ENCODE data around the gene SORCS3. TPM values are rescaled to one million over a fixed set of nuclear protein-coding genes. Genes with fewer than 3 reads are reported as not detected.

SORCS3 gene
- total RNA-seq, 3 donors from 2014 or later = 0.60 TPM; not detected in 2

- Histone ChIP-seq H3K4me1 (ENCODE audit: low read depth) (no peaks in the 10 kb centered on the region), H3K9me3 (no peaks in the 10 kb centered on the region), H3K36me3 (ENCODE audit: low read depth) (no peaks in the 10 kb centered on the region), H3K4me3 (no peak overlapping the region)
- no peak for ATAC-seq
- DNase-seq = no peak
- TF ChIP-seq CTCF (IDR thresholded peaks at IDR 0.05) = no peak
- intact Hi-C loops (cut with DNase I, micrococcal nuclease) = no loop called here
These were observed 139.1 kb downstream of the SORCS3 start for GRCh38 chr10:104780165-104780564.

- DNase-seq (no peak), ATAC-seq (no peak)
- no peaks in the 10 kb centered on the region for H3K9me3 ChIP-seq
- no peak overlapping the region for H3K4me3 ChIP-seq
- intact Hi-C loops (cut with DNase I, micrococcal nuclease) = no loop called here
- no peaks in the 10 kb centered on the region for H3K4me1 ChIP-seq (ENCODE audit: low read depth)
- H3K36me3 ChIP-seq (ENCODE audit: low read depth) = no peaks in the 10 kb centered on the region
- no peak for TF ChIP-seq CTCF (IDR thresholded peaks at IDR 0.05)
These were observed 140.0 kb downstream of the SORCS3 start for GRCh38 chr10:104780946-104781595.

- Histone ChIP-seq H3K4me3 (no peak overlapping the region), H3K36me3 (ENCODE audit: low read depth) (no peaks in the 10 kb centered on the region), H3K9me3 (no peaks in the 10 kb centered on the region), H3K4me1 (ENCODE audit: low read depth) (no peaks in the 10 kb centered on the region)
- TF ChIP-seq CTCF (IDR thresholded peaks at IDR 0.05) = no peak
- ATAC-seq (no peak), DNase-seq (no peak)
- intact Hi-C loops (cut with DNase I, micrococcal nuclease) = no loop called here
These were observed 143.4 kb downstream of the SORCS3 start for GRCh38 chr10:104784452-104784851.

GRCh38 chr10:104791471-104791870 is 150.4 kb downstream of the SORCS3 start:
- TF ChIP-seq CTCF (IDR thresholded peaks at IDR 0.05) = no peak
- no peaks in the 10 kb centered on the region for H3K4me1 ChIP-seq (ENCODE audit: low read depth)
- no peak overlapping the region for H3K4me3 ChIP-seq
- intact Hi-C loops (cut with DNase I, micrococcal nuclease) = no loop called here
- DNase-seq (no peak), ATAC-seq (no peak)
- H3K36me3 ChIP-seq (ENCODE audit: low read depth) = no peaks in the 10 kb centered on the region
- no peaks in the 10 kb centered on the region for H3K9me3 ChIP-seq

- no peak for ATAC-seq
These were observed 154.3 kb downstream of the SORCS3 start for GRCh38 chr10:104795411-104795810.

More at GRCh38 chr10:104795411-104795810, 154.3 kb downstream of the SORCS3 start:
- TF ChIP-seq CTCF (IDR thresholded peaks at IDR 0.05) = no peak
- no peaks in the 10 kb centered on the region for H3K9me3 ChIP-seq
- no peaks in the 10 kb centered on the region for H3K4me1 ChIP-seq (ENCODE audit: low read depth)
- no peak for DNase-seq
- H3K36me3 ChIP-seq (ENCODE audit: low read depth) = no peaks in the 10 kb centered on the region
- H3K4me3 ChIP-seq = no peak overlapping the region
- intact Hi-C loops (cut with DNase I, micrococcal nuclease) = no loop called here
